IPS DF 6.9 (cell line): ENCODE results near the gene REST.

ENCODE experiments used
- DNase-seq: peaks from one replicate; pipeline ENCODE4 v3.0.0-alpha.2; 2013; ENCODE audit warnings: low read depth, low spot score
- H3K27ac ChIP-seq: one replicate; pipeline ENCODE4 v1.5.1; 2013; ENCODE audit warnings: low read length, control low read depth
- H3K27me3 ChIP-seq: 2 replicates; pipeline ENCODE4 v1.6.1; 2013; ENCODE audit warnings: mild to moderate bottlenecking, low read length; ENCODE audit not compliant: control insufficient read depth, insufficient read depth
- H3K36me3 ChIP-seq: 2 replicates; pipeline ENCODE4 v1.6.1; 2013; ENCODE audit warnings: low read length; ENCODE audit not compliant: control insufficient read depth, insufficient read depth
- H3K4me1 ChIP-seq: 2 replicates; pipeline ENCODE4 v1.6.1; 2013; ENCODE audit warnings: low read length; ENCODE audit not compliant: control insufficient read depth, insufficient read depth
- H3K4me3 ChIP-seq: 2 replicates; pipeline ENCODE4 v1.5.1; 2013; ENCODE audit warnings: mild to moderate bottlenecking, low read length
- H3K9me3 ChIP-seq: 2 replicates; pipeline ENCODE4 v1.6.1; 2013; ENCODE audit warnings: low read length, inconsistent platforms; ENCODE audit not compliant: control insufficient read depth, insufficient read depth
- WGBS: extraction: QIAGEN DNeasy Blood & Tissue Kit; methylation state at CpG from one replicate; pipeline ENCODE4 v1.1.7; 2013; ENCODE audit warnings: mixed read lengths, missing lambda C conversion rate; ENCODE audit not compliant: insufficient read length, insufficient coverage; 5-methylcytosine and 5-hydroxymethylcytosine counted together

REST gene

GRCh38 chr4:57013543-57014120 is 105.9 kb downstream of the REST start:
- Histone ChIP-seq H3K36me3 (peaks cover 12% of the 10 kb centered on the region; the same call in 1 of the 2 replicates), H3K27me3 (no peaks in the 10 kb centered on the region), H3K4me3 (no peak overlapping the region), H3K9me3 (no peaks in the 10 kb centered on the region), H3K27ac (no peak overlapping the region), H3K4me1 (no peaks in the 10 kb centered on the region)
- DNase-seq: no peak
- WGBS: no CpG with 5 or more reads among the region's 4 CpGs
